ENCODE data around the gene FYB2.

FYB2 gene

GRCh38 chr1:56719171-56719570, 100.0 kb downstream of the FYB2 start:
- TF ChIP-seq, protein P1, sequence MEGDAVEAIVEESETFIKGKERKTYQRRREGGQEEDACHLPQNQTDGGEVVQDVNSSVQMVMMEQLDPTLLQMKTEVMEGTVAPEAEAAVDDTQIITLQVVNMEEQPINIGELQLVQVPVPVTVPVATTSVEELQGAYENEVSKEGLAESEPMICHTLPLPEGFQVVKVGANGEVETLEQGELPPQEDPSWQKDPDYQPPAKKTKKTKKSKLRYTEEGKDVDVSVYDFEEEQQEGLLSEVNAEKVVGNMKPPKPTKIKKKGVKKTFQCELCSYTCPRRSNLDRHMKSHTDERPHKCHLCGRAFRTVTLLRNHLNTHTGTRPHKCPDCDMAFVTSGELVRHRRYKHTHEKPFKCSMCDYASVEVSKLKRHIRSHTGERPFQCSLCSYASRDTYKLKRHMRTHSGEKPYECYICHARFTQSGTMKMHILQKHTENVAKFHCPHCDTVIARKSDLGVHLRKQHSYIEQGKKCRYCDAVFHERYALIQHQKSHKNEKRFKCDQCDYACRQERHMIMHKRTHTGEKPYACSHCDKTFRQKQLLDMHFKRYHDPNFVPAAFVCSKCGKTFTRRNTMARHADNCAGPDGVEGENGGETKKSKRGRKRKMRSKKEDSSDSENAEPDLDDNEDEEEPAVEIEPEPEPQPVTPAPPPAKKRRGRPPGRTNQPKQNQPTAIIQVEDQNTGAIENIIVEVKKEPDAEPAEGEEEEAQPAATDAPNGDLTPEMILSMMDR (IDR thresholded peaks at IDR 0.05; ENCODE audit: borderline replicate concordance, control extremely low read depth, extremely low read depth, insufficient read depth, missing control alignments) = no peak
- in situ Hi-C loops (cut with MboI; ENCODE audit: low sequenced_read_pairs, unreplicated experiment) = no loop called here
- DNase-seq (ENCODE audit: low spot score) = no peak

GRCh38 chr1:56715156-56715555, 104.0 kb downstream of the FYB2 start:
- no peak for DNase-seq (ENCODE audit: low spot score)

GRCh38 chr1:56713112-56713511, 106.1 kb downstream of the FYB2 start:
- TF ChIP-seq, protein P1 (IDR thresholded peaks at IDR 0.05; ENCODE audit: borderline replicate concordance, control extremely low read depth, extremely low read depth, insufficient read depth, missing control alignments) = no peak
- no peak for DNase-seq (ENCODE audit: low spot score)
- in situ Hi-C loops (cut with MboI; ENCODE audit: low sequenced_read_pairs, unreplicated experiment) = no loop called here

More at GRCh38 chr1:56715156-56715555, 104.0 kb downstream of the FYB2 start:
- in situ Hi-C loops (cut with MboI; ENCODE audit: low sequenced_read_pairs, unreplicated experiment) = no loop called here
- TF ChIP-seq, protein P1 (IDR thresholded peaks at IDR 0.05; ENCODE audit: borderline replicate concordance, control extremely low read depth, extremely low read depth, insufficient read depth, missing control alignments) = no peak

GRCh38 chr1:56712150-56712549, 107.1 kb downstream of the FYB2 start:
- no peak for DNase-seq (ENCODE audit: low spot score)
- in situ Hi-C loops (cut with MboI; ENCODE audit: low sequenced_read_pairs, unreplicated experiment) = no loop called here
- TF ChIP-seq, protein P1 (IDR thresholded peaks at IDR 0.05; ENCODE audit: borderline replicate concordance, control extremely low read depth, extremely low read depth, insufficient read depth, missing control alignments) = no peak

- DNase-seq (ENCODE audit: low spot score) = no peak
- in situ Hi-C loops (cut with MboI; ENCODE audit: low sequenced_read_pairs, unreplicated experiment) = no loop called here
- TF ChIP-seq, protein P1 (IDR thresholded peaks at IDR 0.05; ENCODE audit: borderline replicate concordance, control extremely low read depth, extremely low read depth, insufficient read depth, missing control alignments) = no peak
These were observed 108.6 kb downstream of the FYB2 start for GRCh38 chr1:56710646-56711045.

- no peak for DNase-seq (ENCODE audit: low spot score)
- TF ChIP-seq, protein P1 (IDR thresholded peaks at IDR 0.05; ENCODE audit: borderline replicate concordance, control extremely low read depth, extremely low read depth, insufficient read depth, missing control alignments) = no peak
- in situ Hi-C loops (cut with MboI; ENCODE audit: low sequenced_read_pairs, unreplicated experiment) = no loop called here
These were observed 109.2 kb downstream of the FYB2 start for GRCh38 chr1:56709995-56710394.

Data from GM13976 (cell line).